HFF-Myc (cell line): ENCODE measurements around the gene MKRN2OS.

Source experiments
- DNase-seq: peaks from one replicate; pipeline ENCODE4 v3.0.0-alpha.2; 2011; ENCODE audit warnings: low read depth; ENCODE audit errors: extremely low read depth
- H3K4me3 ChIP-seq: replicated peaks from 2 replicates; pipeline ENCODE4 v1.5.1; 2011; ENCODE audit warnings: low read depth, mild to moderate bottlenecking, control low read depth, low read length
- TF ChIP-seq, protein P1 (sequence below): IDR thresholded peaks from 2 replicates; pipeline ENCODE4 v1.5.1; 2012; ENCODE audit warnings: mild to moderate bottlenecking, low read depth, low read length, control low read depth; ENCODE audit errors: missing control alignments

MKRN2OS gene

GRCh38 chr3:12586403-12586802 is 41.1 kb upstream of the MKRN2OS start:
- DNase-seq, result no peak
- no peak overlapping the region for H3K4me3 ChIP-seq
- TF ChIP-seq, protein P1, sequence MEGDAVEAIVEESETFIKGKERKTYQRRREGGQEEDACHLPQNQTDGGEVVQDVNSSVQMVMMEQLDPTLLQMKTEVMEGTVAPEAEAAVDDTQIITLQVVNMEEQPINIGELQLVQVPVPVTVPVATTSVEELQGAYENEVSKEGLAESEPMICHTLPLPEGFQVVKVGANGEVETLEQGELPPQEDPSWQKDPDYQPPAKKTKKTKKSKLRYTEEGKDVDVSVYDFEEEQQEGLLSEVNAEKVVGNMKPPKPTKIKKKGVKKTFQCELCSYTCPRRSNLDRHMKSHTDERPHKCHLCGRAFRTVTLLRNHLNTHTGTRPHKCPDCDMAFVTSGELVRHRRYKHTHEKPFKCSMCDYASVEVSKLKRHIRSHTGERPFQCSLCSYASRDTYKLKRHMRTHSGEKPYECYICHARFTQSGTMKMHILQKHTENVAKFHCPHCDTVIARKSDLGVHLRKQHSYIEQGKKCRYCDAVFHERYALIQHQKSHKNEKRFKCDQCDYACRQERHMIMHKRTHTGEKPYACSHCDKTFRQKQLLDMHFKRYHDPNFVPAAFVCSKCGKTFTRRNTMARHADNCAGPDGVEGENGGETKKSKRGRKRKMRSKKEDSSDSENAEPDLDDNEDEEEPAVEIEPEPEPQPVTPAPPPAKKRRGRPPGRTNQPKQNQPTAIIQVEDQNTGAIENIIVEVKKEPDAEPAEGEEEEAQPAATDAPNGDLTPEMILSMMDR, result no peak

DNA sequence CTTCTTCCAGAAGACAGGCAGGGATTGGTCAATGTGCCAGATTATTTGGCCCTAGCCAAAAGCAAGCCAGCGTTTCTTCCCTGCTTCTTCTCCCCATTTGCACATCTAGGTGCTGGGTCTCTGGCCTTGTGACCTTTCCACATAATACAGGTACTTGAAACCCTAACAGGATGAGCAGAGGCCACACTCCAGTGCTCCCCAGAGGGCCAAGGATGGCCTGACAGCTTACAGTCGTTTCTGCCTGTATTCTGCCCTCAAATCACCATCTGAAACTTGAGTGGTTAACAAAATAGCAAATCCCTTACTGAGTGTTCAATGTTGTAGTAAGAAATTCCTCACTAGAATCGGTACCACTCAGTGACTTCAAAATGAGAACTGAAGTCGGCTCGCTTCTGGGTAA is 40.7 kb upstream of the MKRN2OS start:
- no peak overlapping the region for H3K4me3 ChIP-seq
- DNase-seq, result no peak
- TF ChIP-seq, protein P1, result no peak

DNA sequence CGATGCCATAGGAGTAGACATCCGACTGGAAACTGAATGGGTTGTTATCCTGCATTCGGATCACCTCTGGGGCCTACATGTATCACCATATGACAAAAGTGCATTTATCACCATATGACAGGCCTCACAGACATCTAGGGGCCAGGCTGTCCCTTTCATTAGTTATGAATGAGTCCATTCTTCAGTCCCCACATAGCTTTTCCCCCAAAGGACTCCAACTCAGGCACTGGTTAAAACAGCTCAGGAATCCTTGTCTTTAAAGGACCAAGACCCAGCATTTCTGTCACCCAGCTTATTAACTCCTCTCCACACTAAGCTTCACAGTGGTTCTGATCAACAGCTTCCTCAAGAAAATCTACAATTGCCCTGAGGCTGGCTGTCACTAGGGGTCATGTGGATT is 39.9 kb upstream of the MKRN2OS start:
- TF ChIP-seq, protein P1, result no peak
- H3K4me3 ChIP-seq, result no peak overlapping the region
- no peak for DNase-seq

GRCh38 chr3:12584083-12584482 is 38.8 kb upstream of the MKRN2OS start:
- no peak overlapping the region for H3K4me3 ChIP-seq
- TF ChIP-seq, protein P1, result no peak
- DNase-seq, result no peak

DNA sequence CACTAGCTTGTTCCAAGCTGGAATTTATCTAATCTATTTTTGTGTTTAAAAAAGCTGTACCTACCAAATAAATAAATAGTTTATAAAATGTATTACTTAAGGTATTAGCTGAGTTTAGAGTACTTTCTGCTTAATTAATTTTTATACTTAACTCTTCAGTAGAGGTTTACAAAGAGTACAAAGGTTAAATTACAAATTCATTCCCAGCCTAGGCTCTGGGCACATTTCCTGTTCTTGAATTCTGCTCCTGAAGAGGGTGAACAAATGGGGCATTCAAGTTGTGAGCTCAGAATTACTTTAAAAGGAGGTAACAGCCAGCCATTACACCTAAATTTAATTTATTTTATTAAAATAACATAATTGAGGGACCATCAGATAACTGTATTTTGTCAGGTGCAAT is 38.0 kb upstream of the MKRN2OS start:
- no peak for DNase-seq
- TF ChIP-seq, protein P1, result no peak
- H3K4me3 ChIP-seq, result no peak overlapping the region

DNA sequence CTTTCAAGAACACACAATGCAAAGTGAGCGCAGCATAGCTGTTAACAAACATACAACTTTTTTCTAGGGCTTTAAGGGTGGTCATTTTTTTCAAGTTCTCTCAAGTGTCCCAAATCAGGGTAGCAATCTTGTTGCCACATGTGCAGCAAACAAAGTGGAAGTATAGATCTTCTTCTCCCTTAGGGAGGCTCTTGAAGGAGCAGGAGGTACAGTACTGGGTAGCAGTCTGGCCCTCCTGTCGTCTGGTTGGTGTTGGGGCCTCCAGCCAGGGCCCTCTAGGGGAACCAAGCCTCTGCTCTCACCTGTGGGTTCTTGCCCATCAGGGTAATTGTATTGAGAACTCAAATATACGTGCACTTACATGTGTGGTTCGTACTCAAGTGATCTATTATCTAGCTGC is 37.4 kb upstream of the MKRN2OS start:
- no peak overlapping the region for H3K4me3 ChIP-seq
- TF ChIP-seq, protein P1, result no peak
- no peak for DNase-seq

DNA sequence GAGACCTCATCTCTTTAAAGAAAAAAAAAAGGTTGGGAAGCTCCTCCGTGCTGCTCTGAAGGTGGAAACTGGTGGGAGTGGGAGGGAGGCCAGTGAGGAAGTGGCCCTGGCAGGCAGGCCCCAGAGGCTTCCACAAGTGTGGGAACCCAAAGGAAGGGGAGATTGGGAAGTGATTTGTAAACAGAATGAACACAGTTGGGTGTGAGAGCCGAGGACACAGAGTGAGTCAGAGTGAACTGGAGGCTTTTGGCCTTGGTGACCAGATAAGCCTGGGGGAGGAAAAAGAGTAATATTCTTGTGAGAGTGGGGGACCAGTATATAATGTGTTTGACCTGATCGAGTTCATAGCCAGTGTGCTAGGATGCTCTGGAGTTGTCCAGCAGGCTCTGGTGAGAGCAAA is 34.6 kb upstream of the MKRN2OS start:
- no peak overlapping the region for H3K4me3 ChIP-seq
- no peak for DNase-seq
- TF ChIP-seq, protein P1, result no peak
